Central memory CD8-positive, alpha-beta T cell (primary cell): Measurements from ENCODE around the gene SLC9A8.

ENCODE experiments used
- ATAC-seq: fragments of 150-1000 bp; cut with Tn5 transposase; replicated peaks from 2 replicates; pipeline ENCODE4 v1.10.0; 2022; ENCODE audit warnings: mild to moderate bottlenecking, moderate FRiP score, moderate number of reproducible peaks; ENCODE audit not compliant: poor library complexity, severe bottlenecking; ENCODE audit errors: extremely low read depth
- DNase-seq, 2 donors: peaks; one replicate each; pipeline ENCODE4 v3.0.0; 2021; ENCODE audit warnings: low spot score in 2 of 2
- H3K27ac Mint-ChIP-seq: one replicate; pipeline ENCODE4 v1.8.0; 2022; ENCODE audit warnings: low read depth, mild to moderate bottlenecking, moderate library complexity, mixed read lengths
- H3K27me3 Mint-ChIP-seq: one replicate; pipeline ENCODE4 v1.8.0; 2022; ENCODE audit warnings: mixed read lengths
- H3K36me3 Mint-ChIP-seq: one replicate; pipeline ENCODE4 v1.8.0; 2022; ENCODE audit warnings: mild to moderate bottlenecking, moderate library complexity, mixed read lengths; ENCODE audit not compliant: insufficient read depth
- H3K4me1 Mint-ChIP-seq: one replicate; pipeline ENCODE4 v1.8.0; 2022; ENCODE audit warnings: mixed read lengths
- H3K4me3 Mint-ChIP-seq: one replicate; pipeline ENCODE4 v1.8.0; 2022; ENCODE audit warnings: mild to moderate bottlenecking, moderate library complexity, mixed read lengths
- H3K9me3 Mint-ChIP-seq: one replicate; pipeline ENCODE4 v1.8.0; 2022; ENCODE audit warnings: mixed read lengths

Gene SLC9A8

GRCh38 chr20:49916146-49917002 lies 103.7 kb downstream of the SLC9A8 start:
- Mint-ChIP-seq H3K9me3 (no peaks in the 10 kb centered on the region), H3K4me3 (peak overlapping the region; percentile 95), H3K27ac (peak overlapping the region; percentile 100), H3K27me3 (no peaks in the 10 kb centered on the region), H3K4me1 (peaks cover 34% of the 10 kb centered on the region), H3K36me3 (peaks cover 24% of the 10 kb centered on the region)
- no peak for ATAC-seq
- DNase-seq: no peak

GRCh38 chr20:49918446-49918845 lies 105.8 kb downstream of the SLC9A8 start:
- Mint-ChIP-seq H3K4me3 (no peak overlapping the region), H3K4me1 (peaks cover 34% of the 10 kb centered on the region), H3K27me3 (peaks cover 4% of the 10 kb centered on the region), H3K36me3 (peaks cover 24% of the 10 kb centered on the region), H3K27ac (no peak overlapping the region), H3K9me3 (no peaks in the 10 kb centered on the region)
- no peak for DNase-seq
- no peak for ATAC-seq

- Mint-ChIP-seq H3K4me1 (peaks cover 30% of the 10 kb centered on the region), H3K36me3 (peaks cover 24% of the 10 kb centered on the region), H3K4me3 (no peak overlapping the region), H3K27me3 (peaks cover 7% of the 10 kb centered on the region), H3K9me3 (no peaks in the 10 kb centered on the region), H3K27ac (no peak overlapping the region)
- no peak for ATAC-seq
- no peak for DNase-seq
These were observed 106.4 kb downstream of the SLC9A8 start for GRCh38 chr20:49919009-49919408.

- H3K4me3 Mint-ChIP-seq: no peak overlapping the region
- H3K9me3 Mint-ChIP-seq: no peaks in the 10 kb centered on the region
- H3K27me3 Mint-ChIP-seq: peaks cover 7% of the 10 kb centered on the region
- peaks cover 26% of the 10 kb centered on the region for H3K4me1 Mint-ChIP-seq
- ATAC-seq (no peak), DNase-seq (no peak)
- H3K36me3 Mint-ChIP-seq: peaks cover 22% of the 10 kb centered on the region
- H3K27ac Mint-ChIP-seq: no peak overlapping the region
These were observed 106.8 kb downstream of the SLC9A8 start for GRCh38 chr20:49919461-49919860.

GRCh38 chr20:49924247-49924646 lies 111.6 kb downstream of the SLC9A8 start:
- ATAC-seq (no peak), DNase-seq (no peak)
- Mint-ChIP-seq H3K27me3 (peaks cover 7% of the 10 kb centered on the region), H3K4me3 (no peak overlapping the region), H3K4me1 (no peaks in the 10 kb centered on the region), H3K36me3 (no peaks in the 10 kb centered on the region), H3K9me3 (no peaks in the 10 kb centered on the region), H3K27ac (no peak overlapping the region)

- H3K27ac Mint-ChIP-seq: no peak overlapping the region
- DNase-seq (no peak), ATAC-seq (no peak)
- peaks cover 2% of the 10 kb centered on the region for H3K36me3 Mint-ChIP-seq
- H3K9me3 Mint-ChIP-seq: no peaks in the 10 kb centered on the region
- no peak overlapping the region for H3K4me3 Mint-ChIP-seq
- no peaks in the 10 kb centered on the region for H3K4me1 Mint-ChIP-seq
- peaks cover 7% of the 10 kb centered on the region for H3K27me3 Mint-ChIP-seq
These were observed 113.3 kb downstream of the SLC9A8 start for GRCh38 chr20:49925901-49926454.

- peaks cover 2% of the 10 kb centered on the region for H3K36me3 Mint-ChIP-seq
- no peak overlapping the region for H3K27ac Mint-ChIP-seq
- no peaks in the 10 kb centered on the region for H3K9me3 Mint-ChIP-seq
- H3K27me3 Mint-ChIP-seq: peaks cover 2% of the 10 kb centered on the region
- no peak overlapping the region for H3K4me3 Mint-ChIP-seq
- peak; percentile 68 to 78 for DNase-seq
- no peaks in the 10 kb centered on the region for H3K4me1 Mint-ChIP-seq
- peak; percentile 88 for ATAC-seq
These were observed 115.9 kb downstream of the SLC9A8 start for GRCh38 chr20:49928411-49929141.

GRCh38 chr20:49929142-49929494 lies 116.5 kb downstream of the SLC9A8 start:
- no peak overlapping the region for H3K4me3 Mint-ChIP-seq
- no peaks in the 10 kb centered on the region for H3K9me3 Mint-ChIP-seq
- no peaks in the 10 kb centered on the region for H3K27me3 Mint-ChIP-seq
- H3K27ac Mint-ChIP-seq: no peak overlapping the region
- peaks cover 4% of the 10 kb centered on the region for H3K4me1 Mint-ChIP-seq
- DNase-seq: no peak
- no peak for ATAC-seq
- peaks cover 2% of the 10 kb centered on the region for H3K36me3 Mint-ChIP-seq

GRCh38 chr20:49935746-49936152 lies 123.1 kb downstream of the SLC9A8 start:
- no peak for DNase-seq
- H3K36me3 Mint-ChIP-seq: peaks cover 23% of the 10 kb centered on the region
- H3K9me3 Mint-ChIP-seq: no peaks in the 10 kb centered on the region
- peaks cover 43% of the 10 kb centered on the region for H3K4me1 Mint-ChIP-seq
- H3K27ac Mint-ChIP-seq: peak overlapping the region; percentile 91
- no peaks in the 10 kb centered on the region for H3K27me3 Mint-ChIP-seq
- peak overlapping the region; percentile 97 for H3K4me3 Mint-ChIP-seq
- no peak for ATAC-seq

GRCh38 chr20:49936153-49937026 lies 123.8 kb downstream of the SLC9A8 start, which contains the start of gene RNF114:
RNF114 (plus strand) TSS chr20:49936397; CDS start chr20:49936413, 16 bp downstream.
- Mint-ChIP-seq H3K27ac (peak within 1 kb of the TSS; percentile 91), H3K27me3 (no peaks in the 10 kb centered on the region), H3K4me3 (peak within 1 kb of the TSS; percentile 97), H3K36me3 (peaks cover 26% of the 10 kb centered on the region), H3K9me3 (no peaks in the 10 kb centered on the region), H3K4me1 (peaks cover 49% of the 10 kb centered on the region)
- peak; percentile 88 for ATAC-seq
- peak; percentile 75 to 78 for DNase-seq

GRCh38 chr20:49937027-49937929 lies 124.7 kb downstream of the SLC9A8 start:
- no peak for ATAC-seq
- Mint-ChIP-seq H3K4me3 (peak overlapping the region; percentile 97), H3K4me1 (peaks cover 52% of the 10 kb centered on the region), H3K36me3 (peaks cover 32% of the 10 kb centered on the region), H3K27me3 (no peaks in the 10 kb centered on the region), H3K9me3 (no peaks in the 10 kb centered on the region), H3K27ac (peak overlapping the region; percentile 91)
- DNase-seq: no peak
